ENCODE data around the gene GALNT13. TPM values are rescaled to one million over a fixed set of nuclear protein-coding genes. Genes with fewer than 3 reads are reported as not detected.

The GALNT13 gene
- total RNA-seq, 1 donor from 2014 or later: 0.49 TPM

DNA sequence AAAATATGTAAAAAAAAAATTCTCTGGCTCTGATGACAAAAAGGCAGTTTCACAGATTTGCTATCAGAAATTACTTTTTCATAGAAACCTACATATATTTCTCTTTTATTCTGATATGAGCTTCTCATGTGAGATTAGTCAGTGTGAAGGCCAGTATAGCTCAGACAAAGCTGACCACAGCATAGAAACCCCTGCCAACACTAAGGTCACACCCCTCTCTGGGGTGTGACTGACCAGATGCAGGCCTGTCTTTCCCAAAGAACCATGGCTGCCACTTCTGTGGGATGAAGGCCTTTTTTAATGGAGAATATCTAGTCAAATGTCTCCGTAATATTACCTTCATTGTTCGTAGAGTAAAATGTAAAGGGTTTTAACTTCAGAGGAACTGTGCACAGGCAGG lies 496.4 kb downstream of the GALNT13 start:
- intact Hi-C loops (cut with DNase I): no loop called here
- DNase-seq (ENCODE audit: low spot score): no peak
- no peak for ATAC-seq

DNA sequence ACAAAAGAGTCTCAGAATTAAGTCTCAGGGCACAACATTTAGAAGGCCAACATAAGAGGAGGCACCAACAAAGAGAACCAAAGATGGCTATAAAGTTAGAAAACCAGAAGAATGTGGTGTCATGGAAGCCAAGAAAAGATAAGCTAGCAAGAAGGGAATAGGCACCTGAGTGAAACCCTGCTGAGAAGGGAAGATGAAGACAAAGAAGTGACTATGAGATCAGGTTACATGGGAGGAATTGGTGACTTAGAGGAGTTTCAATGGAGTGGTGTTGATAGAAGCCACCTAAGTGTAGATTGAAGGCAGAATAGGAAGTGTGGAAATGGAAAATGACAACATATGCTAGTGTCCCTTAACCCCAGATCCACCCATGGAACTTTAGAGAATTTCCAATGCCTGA lies 499.2 kb downstream of the GALNT13 start:
- ATAC-seq (no peak), DNase-seq (ENCODE audit: low spot score) (no peak)
- intact Hi-C loops (cut with DNase I): no loop called here

DNA sequence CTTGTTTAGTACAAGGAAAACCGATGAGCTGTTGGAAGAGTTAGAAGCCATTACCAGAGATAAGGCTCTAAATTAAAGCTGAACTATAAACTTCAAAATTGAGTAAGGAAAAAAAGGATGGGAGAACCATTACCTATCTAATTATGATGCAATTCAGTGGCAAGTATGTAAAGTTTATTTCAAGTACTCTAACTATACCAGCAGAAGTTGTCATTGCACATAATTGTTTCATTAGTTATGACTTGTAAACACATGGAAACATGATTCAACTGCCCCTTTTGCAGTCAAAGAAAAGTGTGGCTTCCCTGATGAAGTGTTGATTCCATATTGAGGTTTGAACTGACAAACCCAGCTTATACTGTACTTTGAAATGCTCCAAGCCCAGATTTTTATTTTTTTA lies 502.7 kb downstream of the GALNT13 start:
- DNase-seq (ENCODE audit: low spot score) (no peak), ATAC-seq (no peak)
- intact Hi-C loops (cut with DNase I): no loop called here

DNA sequence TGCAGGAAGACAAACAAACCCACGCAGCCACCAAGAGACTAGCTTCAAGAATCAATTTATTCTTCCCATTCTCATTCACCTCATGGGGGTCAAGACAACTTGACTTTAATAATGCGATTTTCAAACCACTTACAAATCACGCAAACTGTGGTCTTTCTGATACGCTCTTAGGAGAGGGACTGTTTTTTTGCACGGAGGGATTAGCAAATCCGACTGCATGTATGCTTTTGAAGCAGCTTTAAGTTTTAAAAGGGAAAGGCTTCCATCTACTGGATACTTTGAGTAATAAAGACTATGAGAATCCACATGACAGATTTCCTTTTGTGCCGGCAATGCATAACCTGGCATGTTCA lies 503.8 kb downstream of the GALNT13 start:
- ATAC-seq: peak; percentile 26
- no peak for DNase-seq (ENCODE audit: low spot score)
- intact Hi-C loops (cut with DNase I): no loop called here

DNA sequence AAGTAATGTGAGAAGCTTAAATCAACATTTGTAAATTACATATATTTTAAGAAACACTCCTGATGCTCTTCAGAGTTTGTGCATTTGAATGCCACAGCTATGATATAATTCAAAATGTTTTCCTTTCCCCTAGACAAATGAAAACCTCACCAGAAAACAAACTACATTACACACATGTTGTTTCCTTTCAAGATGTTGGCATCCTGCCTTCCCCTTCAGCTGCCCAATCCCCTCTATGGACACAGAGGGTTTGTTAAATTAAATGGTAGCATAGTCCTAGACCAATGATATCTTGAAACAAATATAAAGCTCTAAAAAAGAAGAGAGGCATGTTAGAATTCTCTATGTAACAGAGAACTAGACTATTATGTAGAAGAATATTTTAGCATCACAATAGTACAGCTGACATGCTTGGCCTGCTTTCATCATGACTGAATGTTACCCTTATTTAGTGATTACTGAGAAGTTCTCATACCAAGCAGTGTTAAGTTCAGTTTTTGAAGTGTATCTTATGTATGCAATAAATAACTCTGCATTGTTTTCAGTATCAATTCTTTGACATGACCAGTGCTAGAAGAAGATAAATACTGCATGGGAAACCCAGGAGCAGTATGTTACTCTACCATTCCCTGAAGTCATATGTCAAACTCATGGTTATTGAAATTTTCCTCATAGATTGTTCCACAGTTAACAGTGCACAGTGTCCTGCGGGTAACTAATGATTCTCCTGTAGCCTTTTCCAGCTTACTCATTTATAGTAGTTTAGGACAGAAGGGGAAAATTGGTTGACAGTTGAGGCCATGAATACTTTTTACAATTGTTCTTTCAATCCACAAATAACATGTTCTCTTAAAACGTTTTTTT lies 510.4 kb downstream of the GALNT13 start:
- intact Hi-C loops (cut with DNase I): loop anchor here (5.0 kb wide), 1 partner anchor 430 kb away; no protein-coding TSS in a partner anchor
- ATAC-seq (no peak), DNase-seq (ENCODE audit: low spot score) (no peak)

DNA sequence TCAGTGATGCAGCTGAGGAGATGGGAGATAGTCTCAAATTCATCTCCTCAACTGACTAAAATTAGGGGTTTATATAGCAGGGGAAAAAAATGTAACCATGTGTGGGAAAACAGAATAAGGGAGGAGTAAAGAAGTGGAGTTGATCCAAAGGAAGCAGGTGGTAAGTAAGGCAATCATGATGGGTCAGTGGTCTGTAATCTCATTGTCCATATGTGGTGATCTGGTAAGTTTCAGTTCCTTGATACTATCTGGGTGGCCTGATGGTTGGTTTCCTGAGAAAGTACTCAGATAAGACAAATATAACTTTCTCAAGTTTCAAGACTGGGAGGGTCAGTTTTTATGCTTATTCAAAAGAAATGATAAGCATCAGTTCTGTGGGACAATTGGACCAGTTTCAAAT lies 514.5 kb downstream of the GALNT13 start:
- ATAC-seq (no peak), DNase-seq (ENCODE audit: low spot score) (no peak)
- intact Hi-C loops (cut with DNase I): no loop called here

DNA sequence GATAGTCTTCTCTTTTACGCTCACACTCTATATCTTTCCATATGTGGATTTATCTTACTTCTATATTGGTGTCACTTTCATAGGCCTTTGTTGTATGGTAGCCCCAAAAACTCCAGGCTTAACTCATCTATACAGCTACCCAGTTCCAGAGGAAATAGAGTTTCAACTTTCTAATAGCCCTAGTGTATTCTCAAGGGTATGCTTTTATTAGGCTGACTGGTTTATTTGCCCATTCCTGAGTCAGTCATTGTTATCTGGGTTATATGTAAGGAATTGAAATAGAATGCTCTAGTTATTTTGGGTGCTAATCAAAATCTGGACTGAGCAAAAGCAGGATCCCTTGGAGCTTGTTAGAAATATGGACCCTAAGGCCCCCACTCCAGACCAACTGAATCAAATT lies 519.3 kb downstream of the GALNT13 start:
- DNase-seq (ENCODE audit: low spot score): no peak
- intact Hi-C loops (cut with DNase I): no loop called here
- no peak for ATAC-seq

DNA sequence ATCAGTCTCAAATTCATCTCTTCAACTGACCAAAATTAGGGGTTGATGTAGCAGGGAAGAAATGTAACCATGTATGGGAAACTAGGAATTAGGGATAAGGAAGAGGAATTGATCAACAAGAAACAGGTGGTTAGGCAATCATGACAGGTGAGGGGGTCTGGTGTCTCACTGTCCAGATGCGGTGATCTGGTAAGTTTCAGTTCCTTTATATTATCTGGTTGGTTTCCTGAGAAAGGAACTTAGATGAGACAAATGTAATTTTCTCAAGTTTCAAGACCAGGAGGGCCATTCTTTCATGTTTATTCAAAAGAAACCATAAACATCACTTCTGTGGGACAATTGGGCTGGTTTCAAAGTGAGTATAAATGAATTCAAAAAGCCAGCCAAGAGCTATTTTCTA lies 520.5 kb downstream of the GALNT13 start:
- ATAC-seq (no peak), DNase-seq (ENCODE audit: low spot score) (no peak)
- intact Hi-C loops (cut with DNase I): no loop called here

DNA sequence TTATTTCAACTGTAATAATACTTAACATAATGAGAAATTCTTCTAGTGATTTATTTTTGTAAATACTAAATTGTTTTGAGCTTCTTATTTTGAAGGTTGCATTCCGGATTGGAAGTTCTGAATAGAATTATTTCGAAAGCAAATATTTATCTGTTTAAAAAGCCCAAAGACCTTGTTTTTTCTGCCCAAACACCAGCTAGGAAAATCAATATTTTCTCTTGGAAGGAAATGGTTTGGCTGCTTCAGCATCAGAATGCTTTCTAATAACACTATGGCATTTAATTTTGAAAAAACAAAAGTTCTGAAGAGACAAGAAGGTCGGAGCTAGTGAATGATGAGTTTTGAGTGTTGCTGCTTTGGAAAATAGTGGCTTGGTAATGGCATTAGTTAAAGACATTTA lies 522.9 kb downstream of the GALNT13 start:
- ATAC-seq: no peak
- no peak for DNase-seq (ENCODE audit: low spot score)
- intact Hi-C loops (cut with DNase I): no loop called here

DNA sequence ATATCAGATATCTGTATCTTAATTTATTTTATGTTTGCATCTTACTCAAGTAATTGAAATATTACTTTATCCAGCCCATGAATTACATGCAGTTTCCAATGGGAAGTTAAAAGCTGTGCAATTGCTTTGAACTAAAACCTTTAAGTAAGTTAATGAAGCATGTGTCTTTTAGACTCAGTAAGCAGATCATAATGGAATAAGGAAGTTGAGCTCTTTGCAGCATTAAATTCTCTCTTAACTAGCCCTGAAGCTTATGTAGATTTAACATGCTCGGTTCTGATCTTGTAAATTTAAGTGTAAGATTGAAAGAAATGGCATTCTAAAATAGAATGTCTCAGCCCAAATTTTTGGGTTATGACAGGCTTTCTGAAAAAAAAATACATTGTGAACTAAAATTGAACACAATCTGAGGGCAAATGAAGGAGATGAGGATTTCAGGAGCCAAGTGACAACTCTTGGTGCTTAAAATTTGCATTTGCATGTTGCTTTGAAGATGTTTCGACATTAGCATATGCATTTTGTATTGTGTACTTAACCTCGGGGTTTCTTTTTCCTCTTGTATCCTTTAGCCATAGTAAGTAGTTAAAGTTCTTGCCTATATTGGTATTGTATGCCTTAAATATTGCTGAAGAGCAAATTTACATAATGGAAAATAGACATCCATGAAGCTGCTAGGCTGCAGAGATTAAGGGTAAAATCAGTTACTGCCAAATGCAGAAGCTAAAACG lies 529.0 kb downstream of the GALNT13 start:
- ATAC-seq (no peak), DNase-seq (ENCODE audit: low spot score) (no peak)
- intact Hi-C loops (cut with DNase I): no loop called here

DNA sequence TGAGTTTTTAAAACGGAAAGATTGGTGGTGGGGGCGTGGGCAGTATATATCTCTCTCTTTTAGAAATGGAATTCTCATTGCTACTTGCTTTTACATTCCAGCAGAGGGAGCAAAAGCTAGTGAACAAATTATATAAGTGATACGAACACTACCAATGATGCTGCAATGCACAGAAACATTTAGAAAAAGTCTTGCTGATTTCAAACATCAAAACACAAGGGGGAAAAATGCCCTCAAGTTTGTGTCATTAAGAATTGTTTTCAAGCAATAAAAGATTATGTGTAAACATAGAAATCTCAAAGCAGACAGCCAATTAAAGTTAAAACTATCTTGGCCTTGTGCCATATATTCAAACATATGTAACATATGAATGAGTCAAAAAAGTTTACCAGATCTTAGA lies 530.5 kb downstream of the GALNT13 start:
- ATAC-seq (no peak), DNase-seq (ENCODE audit: low spot score) (no peak)
- intact Hi-C loops (cut with DNase I): no loop called here

DNA sequence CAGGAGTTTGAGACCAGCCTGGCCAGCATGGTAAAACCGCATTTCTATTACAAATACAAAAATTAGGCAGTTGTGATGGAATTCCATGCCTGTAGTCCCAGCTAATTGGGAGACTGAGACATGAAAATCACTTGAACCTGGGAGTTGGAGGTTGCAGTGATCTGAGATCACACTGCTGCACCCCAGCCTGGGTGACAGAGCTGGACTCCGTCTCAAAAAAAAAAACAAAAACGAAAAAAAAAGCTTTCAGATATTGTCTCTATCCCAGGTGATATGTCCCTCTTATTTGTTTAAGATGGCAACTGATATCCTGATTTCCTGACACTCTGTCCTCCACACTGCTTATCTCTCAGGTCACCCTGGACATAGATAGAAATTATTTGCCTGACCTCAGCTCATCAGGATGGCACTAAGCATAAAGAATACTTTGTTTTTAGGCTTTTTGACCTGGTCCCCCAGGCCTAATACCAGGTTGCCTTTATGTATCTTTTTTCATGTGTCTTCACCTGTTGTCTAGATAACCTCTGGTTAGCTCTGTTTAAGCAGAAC lies 531.6 kb downstream of the GALNT13 start:
- no peak for DNase-seq (ENCODE audit: low spot score)
- intact Hi-C loops (cut with DNase I): no loop called here
- no peak for ATAC-seq

DNA sequence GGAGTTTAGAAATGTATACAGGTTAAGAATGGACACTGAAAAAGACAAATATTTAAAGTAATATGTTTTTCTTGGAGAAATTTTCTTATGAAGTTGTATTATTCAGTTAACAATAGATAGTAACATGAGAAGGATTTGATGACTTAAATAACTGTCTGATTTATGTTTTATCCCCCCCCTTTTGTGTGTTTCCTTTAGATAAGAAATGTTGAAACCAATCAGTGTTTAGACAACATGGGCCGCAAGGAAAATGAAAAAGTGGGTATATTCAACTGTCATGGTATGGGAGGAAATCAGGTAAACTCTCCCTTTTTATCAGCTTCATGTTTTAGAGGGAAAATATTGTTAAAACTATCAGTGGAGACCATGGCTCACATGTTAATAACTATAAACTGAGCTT lies 537.1 kb downstream of the GALNT13 start:
- ATAC-seq (no peak), DNase-seq (ENCODE audit: low spot score) (no peak)
- intact Hi-C loops (cut with DNase I): no loop called here

DNA sequence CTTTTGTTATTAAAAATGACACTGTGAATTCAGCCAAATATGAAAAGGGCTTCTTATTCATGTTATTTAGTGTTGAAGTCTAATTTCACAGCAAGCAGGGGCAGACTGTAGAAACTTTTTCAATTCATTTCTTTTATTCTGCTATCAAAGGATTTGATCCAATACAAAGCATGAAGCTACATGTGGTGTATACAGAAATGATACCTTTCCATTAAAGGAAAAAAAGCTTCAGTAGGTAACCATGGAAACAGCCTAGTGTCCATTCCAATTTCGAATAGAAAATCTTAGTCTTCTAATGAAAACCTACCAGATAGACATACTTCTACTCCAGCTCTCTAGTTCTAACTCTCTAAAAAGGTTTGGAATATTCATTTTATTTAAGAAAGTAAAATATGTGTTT lies 550.5 kb downstream of the GALNT13 start:
- DNase-seq (ENCODE audit: low spot score): no peak
- no peak for ATAC-seq
- intact Hi-C loops (cut with DNase I): no loop called here

DNA sequence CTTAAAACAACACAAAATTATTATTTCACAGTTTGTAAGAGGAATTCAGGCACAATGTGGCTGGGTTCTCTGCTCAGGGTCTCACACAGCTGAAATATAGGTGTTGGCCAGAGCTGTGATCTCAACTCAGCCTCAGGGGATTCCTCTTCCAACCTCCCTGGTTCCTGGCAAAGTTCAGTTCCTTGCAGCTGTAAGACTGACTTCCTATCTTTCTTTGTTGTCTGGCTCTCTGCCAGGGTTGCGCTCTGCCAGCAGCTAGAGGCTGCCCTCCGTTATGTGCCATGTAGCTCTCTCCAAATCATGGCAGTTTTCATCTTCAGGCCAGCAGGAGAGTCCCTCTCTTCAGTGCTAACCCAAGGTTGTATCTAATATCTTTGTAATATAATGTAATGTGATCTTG lies 554.3 kb downstream of the GALNT13 start:
- intact Hi-C loops (cut with DNase I): no loop called here
- DNase-seq (ENCODE audit: low spot score) (no peak), ATAC-seq (no peak)

DNA sequence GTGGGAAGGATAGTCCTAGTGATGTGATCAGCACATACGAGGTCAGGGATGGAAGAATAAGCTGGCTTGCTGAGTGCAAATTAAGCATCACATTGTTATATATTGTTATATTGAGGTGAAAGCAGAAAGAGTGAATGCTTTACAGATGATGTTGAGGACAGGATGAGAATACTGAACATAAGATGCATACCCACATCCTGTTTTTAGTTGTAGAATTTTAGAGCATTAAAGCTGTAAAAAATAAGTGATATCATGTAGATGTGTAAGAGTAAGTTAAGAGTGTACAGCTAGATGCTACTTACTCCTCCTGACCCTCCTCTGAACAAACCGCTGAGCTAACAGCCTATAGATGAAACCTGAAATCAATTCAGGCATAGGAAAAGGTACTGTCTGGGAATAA lies 555.7 kb downstream of the GALNT13 start:
- DNase-seq (ENCODE audit: low spot score): no peak
- intact Hi-C loops (cut with DNase I): no loop called here
- ATAC-seq: no peak

DNA sequence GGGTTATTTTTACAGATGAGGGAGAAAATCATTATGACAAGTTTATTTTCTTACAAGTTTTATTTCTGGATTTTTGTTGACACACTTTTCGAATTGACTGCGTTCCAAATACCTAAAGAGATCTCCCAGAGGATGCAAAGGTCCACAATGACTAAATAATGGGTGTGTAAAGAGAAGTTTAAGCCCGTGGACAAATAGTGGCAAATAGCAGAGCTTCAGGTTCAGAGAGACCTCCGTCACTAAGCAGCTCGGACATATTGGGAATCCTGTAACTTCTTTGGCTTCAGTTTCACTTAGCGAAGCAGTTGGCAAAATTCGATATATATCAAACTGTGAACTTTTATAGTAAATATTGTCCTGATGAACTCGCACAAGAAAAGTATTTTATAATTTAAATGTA lies 556.3 kb downstream of the GALNT13 start:
- ATAC-seq: no peak
- DNase-seq (ENCODE audit: low spot score): no peak
- intact Hi-C loops (cut with DNase I): no loop called here

DNA sequence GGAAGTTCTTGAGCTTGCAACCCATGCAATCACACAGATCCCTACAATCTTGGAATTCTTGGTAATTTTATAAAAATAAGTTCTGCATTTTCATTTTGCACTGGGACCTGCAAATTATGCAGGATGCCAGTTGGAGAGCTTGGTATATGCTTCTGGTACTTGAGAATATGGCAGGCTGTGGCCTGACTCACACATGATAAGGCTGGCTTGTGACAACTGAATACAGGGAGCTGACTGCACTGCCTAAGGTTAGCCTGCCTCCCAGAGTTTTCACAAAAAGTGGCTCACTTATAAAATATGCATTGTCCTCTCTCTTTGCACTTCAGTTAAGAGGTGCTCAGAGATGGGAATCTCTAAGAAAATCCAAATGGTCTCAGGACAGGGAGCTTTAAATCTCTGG lies 561.3 kb downstream of the GALNT13 start:
- intact Hi-C loops (cut with DNase I): no loop called here
- no peak for ATAC-seq
- DNase-seq (ENCODE audit: low spot score): no peak

DNA sequence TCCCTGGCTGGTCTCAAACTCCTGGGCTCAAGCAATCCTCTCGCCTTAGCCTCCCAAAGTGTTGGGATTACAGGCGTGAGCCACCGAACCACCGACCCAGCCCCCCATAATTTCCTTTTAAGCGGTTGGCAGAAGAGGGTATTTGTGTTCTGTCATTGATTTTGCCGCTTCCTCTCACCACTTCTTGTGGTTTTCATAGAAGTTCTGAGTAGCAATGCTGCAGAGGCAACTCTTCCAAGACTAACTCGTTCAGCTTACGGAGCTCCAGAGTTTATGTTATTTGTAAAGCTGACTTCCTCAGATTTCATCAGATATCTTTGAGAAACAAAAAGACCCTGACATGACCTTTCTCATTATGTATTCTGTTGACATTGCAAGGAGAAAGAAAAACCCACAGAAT lies 565.4 kb downstream of the GALNT13 start:
- no peak for DNase-seq (ENCODE audit: low spot score)
- no peak for ATAC-seq
- intact Hi-C loops (cut with DNase I): no loop called here

DNA sequence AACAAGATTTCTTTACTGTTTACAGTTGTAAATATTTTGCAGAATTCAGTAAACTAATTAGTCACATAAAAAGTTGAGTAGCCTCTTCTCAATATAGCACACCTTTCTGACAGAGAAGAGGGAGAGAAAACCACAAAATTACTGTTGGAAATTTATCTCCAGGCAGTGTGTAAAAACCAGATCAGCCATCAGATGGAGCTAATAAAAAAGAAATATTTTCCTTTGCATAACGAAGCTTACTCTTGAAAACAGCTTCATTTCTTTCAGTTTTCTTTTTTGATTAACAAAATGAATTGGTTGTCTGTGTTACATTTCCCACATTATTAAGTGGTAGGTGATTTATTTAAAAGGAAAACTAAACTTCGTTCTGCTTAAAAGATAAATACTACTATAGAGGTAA lies 567.4 kb downstream of the GALNT13 start:
- intact Hi-C loops (cut with DNase I): no loop called here
- no peak for DNase-seq (ENCODE audit: low spot score)
- ATAC-seq: no peak

Measured in sciatic nerve (tissue), 2 donors.